ENCODE data around the gene DAO.
A peak's percentile ranks its signal among the peaks of the same experiment; 100 is the strongest.
"Not testable (repeated sequence)": the region's sequence is repeated elsewhere in the genome, so short reads cannot be mapped to it uniquely, and the experiment has no call there.

DAO gene

GRCh38 chr12:108879615-108880254, at the start of gene DAO:
Gene DAO, plus strand, starts transcription at chr12:108880092. Its CDS starts 4,915 bp downstream, at chr12:108885007.
- no peak for DNase-seq

GRCh38 chr12:108831309-108831991, 48.4 kb upstream of the DAO start:
- DNase-seq = peak; percentile 31

DNA sequence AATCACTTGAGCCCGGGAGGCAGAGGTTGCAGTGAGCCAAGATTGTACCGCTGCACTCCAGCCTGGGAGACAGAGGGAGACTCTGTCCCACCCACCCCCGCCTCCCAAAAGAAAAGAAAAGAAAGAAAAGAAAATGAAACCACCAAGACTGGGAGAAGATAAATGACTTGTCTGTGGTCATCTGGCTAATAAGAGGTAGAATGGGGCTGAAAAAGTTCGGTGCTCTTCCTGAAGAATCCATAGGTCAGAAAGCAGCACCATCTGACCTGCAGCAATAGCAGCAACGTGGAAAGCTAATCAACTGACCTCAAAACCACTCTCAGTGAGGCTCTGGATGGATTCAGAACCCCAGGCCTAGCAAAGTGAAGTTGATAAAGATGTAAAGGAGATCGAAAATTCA, 47.7 kb upstream of the DAO start:
- DNase-seq = no peak

GRCh38 chr12:108832730-108833354, 47.0 kb upstream of the DAO start:
- DNase-seq = no peak

- no peak for DNase-seq
These were observed 46.5 kb upstream of the DAO start for GRCh38 chr12:108833355-108833733.

- DNase-seq = no peak
These were observed 46.0 kb upstream of the DAO start for GRCh38 chr12:108833757-108834472.

DNA sequence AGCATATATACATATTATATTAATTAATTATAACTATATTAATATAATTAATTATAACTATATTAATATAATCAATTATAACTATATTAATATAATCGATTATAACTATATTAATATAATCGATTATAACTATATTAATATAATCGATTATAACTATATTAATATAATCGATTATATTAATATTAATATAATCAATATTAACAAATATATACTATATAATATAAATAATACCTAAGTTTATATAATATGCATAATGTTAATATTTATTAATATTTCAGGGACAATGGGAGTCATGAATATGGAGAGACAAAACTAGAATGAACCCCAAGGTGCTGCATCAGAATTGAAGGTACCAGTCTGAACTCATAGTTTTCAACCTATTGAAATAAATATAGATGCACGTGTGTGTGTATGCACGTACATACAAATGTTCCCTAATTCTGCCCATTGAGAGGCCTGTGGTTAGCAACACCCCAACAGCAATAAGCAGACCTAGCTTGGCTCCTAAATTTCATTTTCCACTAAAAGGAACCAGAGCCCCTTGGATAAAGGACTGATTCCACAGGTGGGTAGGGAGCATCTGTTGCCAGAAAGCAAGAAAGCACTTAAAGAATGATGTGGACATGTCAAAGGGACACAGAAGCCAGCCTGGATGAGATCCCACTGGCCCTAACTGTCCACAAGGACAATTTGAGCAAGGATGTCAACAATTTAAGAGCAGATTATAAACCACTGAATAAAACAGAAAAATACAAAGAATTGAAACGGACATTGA, 43.8 kb upstream of the DAO start:
- no peak for DNase-seq

- DNase-seq = no peak
These were observed 42.7 kb upstream of the DAO start for GRCh38 chr12:108837239-108837638.

DNA sequence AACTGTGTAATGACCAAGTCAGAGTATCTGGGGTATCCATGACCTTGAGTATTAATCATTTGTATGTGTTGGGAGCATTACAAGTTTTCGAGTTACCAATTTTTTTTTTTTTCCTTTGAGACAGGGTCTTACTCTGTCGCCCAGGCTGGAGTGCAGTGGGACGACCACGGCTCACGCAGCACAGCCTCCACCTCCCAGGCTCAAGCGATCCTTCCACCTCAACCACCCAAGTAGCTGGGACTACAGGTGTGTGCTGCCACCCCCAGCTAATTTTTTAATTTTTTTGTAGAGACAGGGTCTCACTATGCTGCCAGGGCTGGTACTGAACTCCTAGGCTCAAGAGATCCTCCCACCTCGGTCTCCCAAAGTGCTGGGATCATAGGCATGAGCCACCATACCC, 42.2 kb upstream of the DAO start:
- no peak for DNase-seq

DNA sequence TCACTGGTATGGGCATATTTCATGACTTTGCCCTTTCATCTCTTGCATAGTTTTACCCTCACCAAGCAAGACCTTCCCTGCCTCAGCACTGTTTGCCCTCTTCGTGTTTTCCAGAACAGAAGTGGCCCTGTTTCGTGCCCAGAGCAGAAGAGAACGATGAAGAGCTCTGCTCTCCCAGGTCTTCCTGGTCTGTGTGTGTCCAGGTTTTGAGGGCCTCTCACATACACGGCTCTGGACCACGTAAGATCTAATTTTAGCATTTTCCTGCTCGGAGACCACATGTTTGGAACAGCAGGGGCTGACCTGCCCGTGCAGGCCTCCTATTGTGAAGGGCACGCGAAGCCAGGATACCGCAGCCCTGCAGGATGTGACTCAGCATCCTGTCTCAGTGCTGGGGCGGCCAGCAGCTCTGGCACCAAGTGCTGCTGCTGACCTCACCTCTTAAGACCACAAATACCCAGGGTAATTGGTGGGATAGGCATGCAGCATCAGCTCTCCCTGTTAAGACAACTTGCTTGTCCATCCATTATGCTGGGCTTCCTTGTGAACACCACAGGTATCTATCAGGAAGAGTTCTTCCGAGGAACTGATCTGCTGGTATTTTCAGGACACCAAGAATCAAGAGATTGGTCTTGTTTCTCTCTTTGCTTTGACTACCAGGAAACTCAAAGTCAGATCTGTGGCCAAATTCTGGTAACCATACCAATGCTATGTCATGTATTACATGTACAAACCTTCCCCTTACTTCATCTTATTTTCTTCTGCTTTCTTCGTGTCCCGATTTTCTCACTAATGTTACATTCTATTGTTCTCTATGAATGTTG, 41.5 kb upstream of the DAO start:
- peak; percentile 84 for DNase-seq

DNA sequence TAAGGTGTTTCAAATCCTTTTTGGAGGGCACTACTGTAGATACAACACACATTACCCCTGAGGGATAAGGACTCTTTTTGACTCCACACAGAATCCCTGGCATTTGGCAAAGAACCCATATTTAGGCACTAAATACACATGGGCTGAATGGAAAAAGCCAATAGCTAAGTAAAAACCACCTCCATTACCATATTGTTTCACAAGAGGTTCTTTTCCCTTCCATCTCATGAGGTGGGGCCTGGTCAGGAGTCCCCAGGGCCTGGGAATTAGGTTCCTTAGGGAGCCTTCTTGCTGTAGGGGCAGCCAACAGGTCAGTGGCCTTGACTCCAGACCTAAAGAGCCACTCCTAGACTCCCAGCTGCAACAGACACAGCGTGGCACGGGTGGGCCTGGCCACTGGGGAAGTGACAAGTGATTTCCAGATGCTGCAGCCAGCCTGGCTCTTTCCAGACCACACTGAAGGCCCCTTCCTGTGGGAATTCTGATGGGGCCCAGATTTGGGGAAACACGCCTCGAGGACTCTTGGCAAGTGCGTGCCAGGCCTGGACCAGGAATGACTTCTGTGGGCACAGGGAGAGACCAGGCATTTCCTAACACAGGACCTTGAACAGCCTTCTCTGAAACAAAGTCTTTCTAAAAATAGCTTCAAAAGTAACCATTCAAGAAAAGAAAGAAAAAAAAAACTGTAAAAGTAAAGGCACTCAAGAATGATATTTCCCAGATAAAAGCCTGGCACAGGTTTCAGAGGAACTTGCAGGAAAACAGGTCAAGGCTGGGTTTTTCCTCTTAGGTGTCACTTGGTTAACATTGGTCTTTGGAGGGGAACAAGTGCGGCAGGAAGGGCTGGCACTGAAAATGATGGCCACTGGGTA, 40.6 kb upstream of the DAO start:
- DNase-seq = peak; percentile 40

GRCh38 chr12:108839890-108840230, 40.0 kb upstream of the DAO start:
- DNase-seq = no peak

GRCh38 chr12:108840605-108841332, 39.1 kb upstream of the DAO start:
- DNase-seq = no peak

DNA sequence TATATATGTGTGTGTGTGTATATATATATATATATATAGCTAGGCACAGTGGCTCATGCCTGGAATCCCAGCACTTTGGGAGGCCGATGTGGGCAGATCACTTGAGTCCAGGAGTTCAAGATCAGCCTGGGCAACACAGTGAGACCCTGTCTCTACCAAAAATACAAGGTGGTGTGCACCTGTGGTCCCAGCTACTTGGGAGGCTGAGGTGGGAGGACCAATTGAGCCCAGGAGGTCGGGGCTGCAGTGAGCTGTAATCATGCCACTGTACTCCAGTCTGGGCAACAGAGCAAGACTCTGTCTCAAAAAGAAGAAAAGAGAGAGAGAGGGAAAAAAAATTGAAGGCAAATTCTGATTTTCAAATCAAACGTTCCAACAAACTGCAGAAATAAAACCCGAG, 38.1 kb upstream of the DAO start:
- DNase-seq = not testable (repeated sequence)

GRCh38 chr12:108842361-108842760, 37.5 kb upstream of the DAO start:
- no peak for DNase-seq

DNA sequence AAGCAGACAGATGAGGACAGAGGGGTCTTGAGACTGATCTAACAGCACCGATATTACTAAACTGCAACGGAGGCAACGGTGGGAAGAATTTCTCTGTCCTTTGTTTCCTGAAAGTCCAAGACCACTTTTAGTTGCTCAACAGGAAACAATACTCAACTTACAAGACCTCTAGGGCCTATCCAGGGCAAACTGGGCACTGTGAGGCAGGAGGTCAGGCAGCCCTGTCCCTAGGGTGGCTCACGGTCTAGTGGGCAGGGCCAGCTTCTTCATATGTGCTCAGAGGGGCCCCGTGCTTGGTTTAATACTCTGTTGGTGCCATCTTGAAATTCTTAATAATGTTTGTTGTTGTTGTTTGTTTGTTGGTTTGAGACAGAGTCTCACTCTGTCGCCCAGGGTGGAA, 36.7 kb upstream of the DAO start:
- DNase-seq = no peak

DNA sequence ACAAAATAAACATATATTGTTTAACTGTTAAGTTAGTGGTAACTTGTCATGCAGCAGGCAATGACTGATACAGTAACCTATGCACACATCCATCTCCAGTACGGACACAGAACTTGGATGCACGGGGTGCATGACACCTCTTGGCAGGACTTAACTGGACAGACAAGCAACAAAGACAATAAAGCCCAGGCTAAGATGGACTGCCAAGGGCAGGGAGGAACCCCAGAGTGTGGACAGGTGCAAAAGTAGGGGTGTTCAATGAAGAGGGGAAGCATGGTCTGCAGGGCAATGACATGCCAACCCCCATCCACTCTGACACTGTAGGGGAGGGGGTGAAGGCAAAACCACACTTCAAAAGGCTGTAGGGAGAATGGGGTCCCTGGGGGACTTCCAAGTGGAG, 34.2 kb upstream of the DAO start:
- no peak for DNase-seq

DNA sequence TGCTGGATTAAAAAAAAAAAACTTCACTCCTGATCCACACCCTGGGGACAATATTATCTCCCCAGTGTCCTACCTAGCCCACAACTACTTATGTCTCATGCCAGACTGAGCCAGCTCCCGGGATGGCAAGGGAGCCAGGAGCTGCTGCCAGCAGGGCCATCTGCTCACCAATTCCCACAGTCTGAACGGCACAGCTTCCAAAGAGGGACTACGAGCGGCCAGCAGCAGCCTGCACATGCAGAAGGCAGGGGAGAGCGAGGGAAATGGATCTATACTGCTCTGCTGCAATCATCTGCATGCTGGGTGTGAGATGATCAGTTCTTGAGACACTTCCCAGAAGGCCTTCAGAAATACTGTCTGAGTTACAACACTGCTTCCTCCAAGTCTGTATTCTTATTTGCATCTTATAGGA, 33.6 kb upstream of the DAO start:
- no peak for DNase-seq

- no peak for DNase-seq
These were observed 32.2 kb upstream of the DAO start for GRCh38 chr12:108847705-108848104.

- no peak for DNase-seq
These were observed 30.2 kb upstream of the DAO start for GRCh38 chr12:108849660-108850059.

Measured in stimulated activated CD8-positive, alpha-beta memory T cell treated with anti-CD3 and anti-CD28 coated beads, Interleukin-4, amount 100 ng/mL, for 48 hours (primary cell).